SIG-M5 (cell line): ENCODE data around the gene UBE3B.

Experiments used
- DNase-seq: peaks from one replicate; lab custom pipeline; 2025; lab: John Stamatoyannopoulos, UW

UBE3B gene

DNA sequence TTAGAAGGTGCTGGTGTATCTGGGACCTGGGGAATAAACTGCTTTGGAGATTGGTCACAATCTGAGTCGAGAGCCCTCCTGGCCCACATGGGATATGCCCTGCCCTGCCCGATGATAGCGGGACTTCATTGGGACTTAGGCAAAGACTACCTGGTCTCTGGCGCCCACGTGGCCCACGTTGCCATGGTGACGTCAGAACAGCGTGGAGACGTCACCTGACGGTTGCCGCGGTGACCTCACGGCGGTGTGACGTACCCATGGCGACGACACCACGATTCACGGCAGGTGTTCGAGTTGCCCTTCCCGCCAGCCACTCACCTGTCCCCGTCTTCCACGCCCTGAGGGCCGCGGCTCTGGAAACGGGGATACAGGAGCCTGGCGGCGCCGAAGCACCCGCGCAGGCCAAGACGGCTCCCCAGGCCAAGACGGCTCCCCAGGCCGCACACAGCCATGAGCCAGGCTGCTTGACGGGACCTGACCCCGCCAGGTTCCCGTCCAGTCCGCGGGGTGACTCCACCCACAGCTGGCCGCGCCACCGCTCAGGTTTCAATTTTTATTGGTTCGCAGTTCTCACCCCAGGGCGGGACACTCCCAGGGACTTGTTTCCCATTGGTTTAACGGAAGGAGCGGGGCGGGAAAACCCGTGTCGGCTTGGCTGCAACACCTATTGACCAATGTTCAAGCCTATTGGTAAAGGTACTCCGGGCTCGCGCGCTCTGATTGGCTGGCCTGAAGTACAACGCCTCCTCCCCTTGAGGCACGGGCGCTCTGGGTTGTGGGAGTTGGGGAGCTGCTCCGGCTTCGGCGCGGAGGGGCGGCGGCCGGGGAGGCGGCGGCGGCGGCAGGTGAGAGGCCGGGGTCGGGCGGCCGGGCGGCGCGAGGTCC lies 95.8 kb downstream of the UBE3B start, which contains the start of the genes MMAB and MVK:
Gene MMAB (minus strand): TSS at position 476 of the 885 bp plus-strand sequence. CDS start 24 bp downstream, at position 452.
Gene MVK (plus strand): TSS at position 766 of the 885 bp plus-strand sequence. CDS start 1,029 bp downstream, outside the sequence.
- peak; percentile 98 for DNase-seq

GRCh38 chr12:109573914-109574244 lies 96.4 kb downstream of the UBE3B start:
- no peak for DNase-seq

GRCh38 chr12:109575683-109576082 lies 98.2 kb downstream of the UBE3B start:
- DNase-seq, result no peak

- DNase-seq, result no peak
Measured at GRCh38 chr12:109577311-109577710, 99.9 kb downstream of the UBE3B start.

DNA sequence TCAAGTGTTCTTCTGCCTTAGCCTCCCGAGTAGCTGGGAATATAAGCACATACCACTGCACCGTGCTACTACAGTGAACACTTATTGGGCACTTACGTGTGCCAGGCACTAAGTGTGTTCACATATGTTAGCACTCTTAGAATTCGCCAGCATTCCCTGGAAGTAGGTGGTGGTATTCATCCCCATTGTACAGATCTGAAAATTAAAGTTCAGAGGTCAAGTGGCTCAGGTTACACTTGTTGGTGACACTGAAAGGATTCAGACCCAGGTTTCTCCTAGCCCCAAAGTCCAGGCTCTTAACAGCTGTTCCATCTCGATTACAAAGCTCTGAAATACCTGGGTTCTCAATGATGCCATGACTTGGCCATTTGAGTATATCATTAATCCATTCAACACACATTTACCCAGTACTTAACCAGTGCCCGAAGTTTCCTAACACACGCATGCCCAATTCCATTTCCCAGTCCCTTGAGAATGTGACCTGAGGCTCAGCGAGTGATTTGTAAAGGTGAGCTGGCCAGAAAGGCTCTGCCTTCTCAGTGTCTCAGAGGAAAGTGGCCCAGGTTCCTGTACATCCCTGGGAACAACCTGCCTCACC lies 101.0 kb downstream of the UBE3B start:
- no peak for DNase-seq

- DNase-seq, result no peak
Measured at GRCh38 chr12:109579639-109580038, 102.2 kb downstream of the UBE3B start.

DNA sequence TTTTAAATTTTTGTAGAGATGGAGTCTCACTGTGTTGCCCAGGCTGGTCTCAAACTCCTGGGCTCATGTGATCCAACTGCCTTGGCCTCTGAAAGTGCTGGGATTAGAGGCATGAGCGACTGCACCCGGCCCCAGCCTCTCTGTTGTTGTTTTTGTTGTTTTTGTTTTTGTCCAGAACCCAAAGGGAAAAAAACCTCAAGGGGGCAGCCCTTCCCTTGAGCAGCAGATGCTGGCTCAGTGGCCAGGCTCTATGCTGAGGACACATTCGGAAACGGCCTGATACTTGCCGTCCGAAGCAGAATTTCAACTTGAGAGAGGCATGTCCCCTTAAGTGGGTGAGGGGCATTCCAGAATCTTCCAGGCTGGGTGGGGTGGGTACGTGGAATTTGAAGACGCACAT lies 102.8 kb downstream of the UBE3B start:
- DNase-seq, result no peak

GRCh38 chr12:109580684-109581333 lies 103.4 kb downstream of the UBE3B start:
- DNase-seq, result no peak

DNA sequence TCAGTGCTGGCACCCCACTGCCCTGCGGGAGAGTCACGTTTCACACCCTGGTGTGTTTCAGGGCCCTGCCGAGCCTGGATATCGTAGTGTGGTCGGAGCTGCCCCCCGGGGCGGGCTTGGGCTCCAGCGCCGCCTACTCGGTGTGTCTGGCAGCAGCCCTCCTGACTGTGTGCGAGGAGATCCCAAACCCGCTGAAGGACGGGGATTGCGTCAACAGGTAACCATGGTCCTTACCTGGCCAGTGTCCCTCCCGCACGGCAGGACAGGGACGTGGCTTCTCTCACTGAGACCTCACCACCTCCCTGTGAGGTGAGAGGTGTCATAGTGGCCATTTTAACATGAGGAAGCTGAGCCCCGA lies 103.9 kb downstream of the UBE3B start:
- no peak for DNase-seq

- DNase-seq, result no peak
Measured at GRCh38 chr12:109581856-109582255, 104.4 kb downstream of the UBE3B start.

DNA sequence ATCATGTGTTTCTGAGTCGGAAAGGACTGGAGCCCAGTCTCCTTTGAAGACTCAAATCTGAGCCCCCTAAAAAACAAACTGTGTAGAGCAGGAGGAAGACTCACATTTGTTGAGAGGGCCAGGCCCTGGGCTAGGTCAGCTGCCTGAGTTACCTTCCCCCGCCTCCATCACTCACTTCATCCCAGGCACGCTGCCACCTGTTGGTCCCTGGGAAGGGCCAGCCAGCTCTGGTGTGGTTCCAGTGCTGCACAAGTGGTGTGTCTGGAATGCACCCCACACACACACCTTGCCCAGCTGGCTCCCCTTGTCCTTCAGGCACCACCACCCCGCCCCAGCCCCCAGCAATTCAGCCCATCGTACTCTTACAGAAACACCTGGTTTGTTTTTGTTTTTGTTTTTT lies 105.2 kb downstream of the UBE3B start:
- DNase-seq, result no peak

DNA sequence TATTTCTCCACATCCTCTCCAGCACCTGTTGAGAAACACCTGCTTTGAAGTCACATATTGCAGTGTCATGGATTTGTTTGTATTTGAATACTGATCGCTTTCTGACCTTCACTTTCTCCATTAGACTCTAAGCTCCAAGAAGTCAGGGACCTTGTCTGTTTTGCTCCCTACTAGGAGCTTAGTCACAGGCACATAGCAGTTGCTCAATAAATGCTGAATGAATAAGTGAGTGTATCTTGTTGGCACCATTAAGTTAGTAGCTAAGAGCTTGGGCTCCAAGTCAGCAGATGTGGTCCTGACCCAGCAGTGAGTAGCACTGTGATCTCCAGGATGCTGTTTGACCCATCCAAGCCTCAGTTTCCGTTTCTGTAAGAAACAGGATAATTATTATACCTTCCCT lies 106.3 kb downstream of the UBE3B start:
- DNase-seq, result no peak
